B cell (primary cell): ENCODE results near the gene C19orf85. TPM values are rescaled to one million over a fixed set of nuclear protein-coding genes. Genes with fewer than 3 reads are reported as not detected.

Source experiments
- ATAC-seq: fragments of 200-7000 bp; cut with Tn5 transposase; one replicate; pipeline ENCODE4 v1.10.0; 2021; ENCODE audit warnings: low read depth, mild to moderate bottlenecking, moderate number of reproducible peaks, moderate library complexity
- CTCF ChIA-PET: fragments of 350-600 bp; sonication (Branson Sonifier 250); formaldehyde crosslinking; loops from one replicate; lab custom pipeline; 2021; ENCODE audit warnings: antibody characterized with exemption, inconsistent platforms; lab: Charles Lee
- POLR2A ChIA-PET: fragments of 350-600 bp; sonication (Branson Sonifier 250); formaldehyde crosslinking; loops from one replicate; lab custom pipeline; 2021; ENCODE audit warnings: antibody characterized with exemption; lab: Charles Lee
- DNase-seq: peaks from one replicate; pipeline ENCODE4 v3.0.0; 2013
- H2AFZ ChIP-seq: 2 replicates; pipeline ENCODE4 v1.6.1; 2012; ENCODE audit warnings: mild to moderate bottlenecking, low read depth, low read length; ENCODE audit not compliant: insufficient read depth, poor library complexity, severe bottlenecking
- H3K27ac ChIP-seq, 2 donors: 1 replicate in 1 of 2; 2 replicates in 1 of 2; pipeline ENCODE4 v1.5.1; 2012 to 2013; ENCODE audit warnings: low read length in 2 of 2, mild to moderate bottlenecking in 2 of 2, moderate library complexity in 1 of 2
- H3K27me3 ChIP-seq, 4 experiments: fragments of 200-600 bp in 1 of 4; sonication (generic) in 1 of 4; replicated peaks in 1 of 4; 1 replicate in 2 of 4; 2 replicates in 2 of 4; pipeline versions ENCODE4 v1.6.1 to v1.7.0; 2013 to 2016; ENCODE audit warnings: low read length in 3 of 4, mild to moderate bottlenecking in 2 of 4, mixed read lengths in 1 of 4, moderate library complexity in 1 of 4; ENCODE audit not compliant: insufficient read depth in 4 of 4, control insufficient read depth in 3 of 4; ENCODE audit errors: control extremely low read depth in 1 of 4
- H3K36me3 ChIP-seq, 2 experiments: replicated peaks in 1 of 2; 1 replicate in 1 of 2; 2 replicates in 1 of 2; pipeline versions ENCODE4 v1.6.1 to v1.7.1; 2013; ENCODE audit warnings: low read length in 1 of 2; ENCODE audit not compliant: insufficient read depth in 2 of 2, control insufficient read depth in 1 of 2; ENCODE audit errors: control extremely low read depth in 1 of 2, extremely low read depth in 1 of 2
- H3K4me1 ChIP-seq, 2 donors: fragments of 200-600 bp in 1 of 2; sonication (generic) in 1 of 2; 1 replicate in 1 of 2; 2 replicates in 1 of 2; pipeline versions ENCODE4 v1.5.1 to v1.6.1; 2013 to 2017; ENCODE audit warnings: low read length in 2 of 2; ENCODE audit not compliant: control insufficient read depth in 2 of 2, insufficient read depth in 2 of 2
- H3K4me2 ChIP-seq: replicated peaks from 2 replicates; pipeline ENCODE3; 2012; ENCODE audit warnings: mild to moderate bottlenecking, low read depth, low read length; ENCODE audit not compliant: poor library complexity, severe bottlenecking
- H3K4me3 ChIP-seq, 5 experiments: fragments of 200-600 bp in 1 of 5; sonication (generic) in 1 of 5; 1 replicate in 3 of 5; 2 replicates in 2 of 5; pipeline versions ENCODE4 v1.5.1 to v1.7.0; 2011 to 2016; ENCODE audit warnings: low read length in 4 of 5, mild to moderate bottlenecking in 4 of 5, low read depth in 2 of 5, control low read depth in 1 of 5, moderate library complexity in 1 of 5; ENCODE audit not compliant: insufficient read depth in 1 of 5; ENCODE audit errors: control extremely low read depth in 1 of 5, extremely low read depth in 1 of 5
- H3K79me2 ChIP-seq: fragments of 200-600 bp; sonication (generic); one replicate; pipeline ENCODE4 v1.6.0; 2016; ENCODE audit warnings: low read length; ENCODE audit not compliant: control insufficient read depth, insufficient read depth
- H3K9ac ChIP-seq: fragments of 200-600 bp; sonication (generic); 2 replicates; pipeline ENCODE4 v1.6.1; 2017; ENCODE audit warnings: mild to moderate bottlenecking, low read length, moderate library complexity
- H3K9me3 ChIP-seq, 3 donors: one replicate each; pipeline versions ENCODE4 v1.6.1 to v1.7.1; 2013; ENCODE audit warnings: low read length in 2 of 3; ENCODE audit not compliant: control insufficient read depth in 2 of 3, insufficient read depth in 1 of 3; ENCODE audit errors: control extremely low read depth in 1 of 3
- H4K20me1 ChIP-seq: 2 replicates; pipeline ENCODE4 v1.6.0; 2012; ENCODE audit warnings: mild to moderate bottlenecking, low read length; ENCODE audit not compliant: insufficient read depth, control insufficient read depth, poor library complexity, severe bottlenecking
- H3K27ac Mint-ChIP-seq: one replicate; pipeline ENCODE4 v1.8.0; 2021; ENCODE audit warnings: mixed read lengths
- H3K27me3 Mint-ChIP-seq: one replicate; pipeline ENCODE4 v1.8.0; 2021; ENCODE audit warnings: mixed read lengths
- H3K4me1 Mint-ChIP-seq: one replicate; pipeline ENCODE4 v1.8.0; 2021; ENCODE audit warnings: mixed read lengths
- H3K4me3 Mint-ChIP-seq: one replicate; pipeline ENCODE4 v1.8.0; 2021; ENCODE audit warnings: mixed read lengths
- H3K9me3 Mint-ChIP-seq: one replicate; pipeline ENCODE4 v1.8.0; 2022; ENCODE audit warnings: mixed read lengths; ENCODE audit not compliant: insufficient read depth
- EZH2 ChIP-seq: IDR thresholded peaks from 2 replicates; pipeline ENCODE4 v1.6.1; 2012; ENCODE audit warnings: borderline replicate concordance, low read depth, mild to moderate bottlenecking, moderate library complexity, low read length; ENCODE audit not compliant: insufficient read depth, poor library complexity, severe bottlenecking
- WGBS: methylation state at CpG from one replicate; pipeline ENCODE4 v1.1.5; 2013; ENCODE audit warnings: missing lambda C conversion rate; ENCODE audit not compliant: insufficient coverage; 5-methylcytosine and 5-hydroxymethylcytosine counted together
- intact Hi-C: fragments of 100-400 bp; cut with micrococcal nuclease; formaldehyde crosslinking; loops from one replicate; pipeline ENCODE4 v1.10.0; 2022
- polyA plus RNA-seq: library from polyadenylated mRNA; depleted of rRNA; stranded (reverse); fragments of >200 nt; gene quantifications from 2 replicates; pipeline ENCODE4 v1.2.3, GENCODE V29; 2012
- total RNA-seq, 2 donors: library from RNA; stranded (reverse); fragments of 120-200 nt in 1 of 2; gene quantifications; 1 replicate in 1 of 2; 2 replicates in 1 of 2; pipeline versions ENCODE4 v1.2.3 to v1.2.4, GENCODE V29; 2013 to 2022
- TF ChIP-seq, protein P1 (sequence below): fragments of 200-600 bp; IDR thresholded peaks from one replicate; pipeline ENCODE4 v1.8.0; 2022; ENCODE audit warnings: antibody characterized with exemption, mild to moderate bottlenecking

The C19orf85 gene
- total and polyA plus RNA-seq, 2 donors (not counting 1 experiment from before 2014, with no cell fraction given): not detected

DNA sequence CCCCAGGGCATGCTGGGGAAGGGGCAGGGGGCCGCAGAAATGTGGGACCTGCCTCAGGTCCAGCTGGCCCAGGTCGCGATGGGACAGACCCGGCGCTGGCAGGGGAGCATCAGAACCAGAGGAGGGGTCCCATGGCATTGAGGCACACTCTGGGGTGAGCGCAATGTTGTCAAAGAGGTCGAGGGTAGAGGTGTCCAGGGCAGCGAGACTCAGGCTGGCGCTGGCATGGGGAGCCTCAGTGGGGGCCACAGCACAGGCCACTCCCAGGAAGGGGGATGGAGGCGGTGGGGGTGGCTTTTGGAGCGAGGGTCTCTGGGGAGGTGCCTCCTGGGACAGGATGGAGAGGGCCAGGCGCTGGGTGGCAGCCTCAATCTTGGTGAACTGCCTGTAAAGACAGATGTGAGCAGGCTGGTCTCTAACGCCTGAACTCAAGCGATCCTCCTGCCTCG lies 944 bp downstream of the C19orf85 start:
- Histone ChIP-seq H3K4me2 (no peak overlapping the region), H3K4me1 (peaks cover 14 to 20% of the 10 kb centered on the region in 2 donors), H3K4me3 (no peak overlapping the region), H3K79me2 (no peaks in the 10 kb centered on the region), H3K9me3 (peaks cover 0 to 3% (median 0%) of the 10 kb centered on the region in 3 donors), H2AFZ (no peak overlapping the region), H4K20me1 (no peaks in the 10 kb centered on the region), H3K9ac (no peak overlapping the region), H3K27me3 (no peaks in the 10 kb centered on the region), H3K27ac (no peak overlapping the region), H3K36me3 (no peaks in the 10 kb centered on the region)
- Mint-ChIP-seq H3K4me1 (peaks cover 22% of the 10 kb centered on the region), H3K27ac (no peak overlapping the region), H3K9me3 (no peaks in the 10 kb centered on the region), H3K27me3 (no peaks in the 10 kb centered on the region), H3K4me3 (no peak overlapping the region)
- no peak for TF ChIP-seq EZH2
- TF ChIP-seq, protein P1, sequence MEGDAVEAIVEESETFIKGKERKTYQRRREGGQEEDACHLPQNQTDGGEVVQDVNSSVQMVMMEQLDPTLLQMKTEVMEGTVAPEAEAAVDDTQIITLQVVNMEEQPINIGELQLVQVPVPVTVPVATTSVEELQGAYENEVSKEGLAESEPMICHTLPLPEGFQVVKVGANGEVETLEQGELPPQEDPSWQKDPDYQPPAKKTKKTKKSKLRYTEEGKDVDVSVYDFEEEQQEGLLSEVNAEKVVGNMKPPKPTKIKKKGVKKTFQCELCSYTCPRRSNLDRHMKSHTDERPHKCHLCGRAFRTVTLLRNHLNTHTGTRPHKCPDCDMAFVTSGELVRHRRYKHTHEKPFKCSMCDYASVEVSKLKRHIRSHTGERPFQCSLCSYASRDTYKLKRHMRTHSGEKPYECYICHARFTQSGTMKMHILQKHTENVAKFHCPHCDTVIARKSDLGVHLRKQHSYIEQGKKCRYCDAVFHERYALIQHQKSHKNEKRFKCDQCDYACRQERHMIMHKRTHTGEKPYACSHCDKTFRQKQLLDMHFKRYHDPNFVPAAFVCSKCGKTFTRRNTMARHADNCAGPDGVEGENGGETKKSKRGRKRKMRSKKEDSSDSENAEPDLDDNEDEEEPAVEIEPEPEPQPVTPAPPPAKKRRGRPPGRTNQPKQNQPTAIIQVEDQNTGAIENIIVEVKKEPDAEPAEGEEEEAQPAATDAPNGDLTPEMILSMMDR: no peak
- ChIA-PET CTCF (interaction anchor here (2.3 kb wide), 1 partner anchor 40 kb away, joined by 18 read pairs; no protein-coding TSS in a partner anchor), POLR2A (no interaction called here)
- no peak for DNase-seq
- intact Hi-C loops: loop anchor here (5.0 kb wide), 1 partner anchor 56 kb away; the partner anchor contains the start of gene UBE2S
- ATAC-seq: no peak
- WGBS: 80% methylated on average over 15 of the region's 15 CpGs

DNA sequence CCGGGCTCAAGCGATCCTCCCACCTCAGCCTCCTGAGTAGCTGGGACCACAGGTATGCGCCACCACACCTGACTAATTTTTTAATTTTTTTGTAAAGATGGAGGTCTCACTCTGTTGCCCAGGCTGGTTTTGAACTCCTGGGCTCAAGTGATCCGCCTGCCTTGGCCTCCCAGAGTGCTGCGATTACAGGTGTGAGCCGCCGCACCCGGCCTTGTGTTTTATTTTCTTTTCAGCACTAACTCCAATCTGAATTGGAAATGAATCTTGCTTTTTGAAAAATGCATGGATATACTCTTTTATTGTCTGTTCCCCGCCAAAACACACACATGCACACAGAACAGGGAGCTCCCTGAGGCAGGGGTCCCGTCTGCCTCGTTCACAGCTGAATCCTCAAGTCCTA lies 1.8 kb downstream of the C19orf85 start:
- H3K9me3 Mint-ChIP-seq: no peaks in the 10 kb centered on the region
- POLR2A ChIA-PET: no interaction called here
- DNase-seq: no peak
- H3K4me1 ChIP-seq: peaks cover 10 to 16% of the 10 kb centered on the region in 2 donors
- no peak for TF ChIP-seq EZH2
- TF ChIP-seq, protein P1: no peak
- 74% methylated on average over 4 of the region's 11 CpGs for WGBS
- H4K20me1 ChIP-seq: no peaks in the 10 kb centered on the region
- H3K79me2 ChIP-seq: no peaks in the 10 kb centered on the region
- no peak overlapping the region for H3K9ac ChIP-seq
- no peak overlapping the region for H3K27ac ChIP-seq
- no peaks in the 10 kb centered on the region for H3K27me3 ChIP-seq
- CTCF ChIA-PET: interaction anchor here (0.6 to 2.3 kb wide), 3 partner anchors 41 to 170 kb away, joined by 4 to 18 read pairs (median 4); no protein-coding TSS in a partner anchor
- no peak for ATAC-seq
- H3K27ac Mint-ChIP-seq: no peak overlapping the region
- no peaks in the 10 kb centered on the region for H3K36me3 ChIP-seq
- peak overlapping the region; percentile 87 for H3K4me3 Mint-ChIP-seq
- no peak overlapping the region for H3K4me2 ChIP-seq
- H3K4me1 Mint-ChIP-seq: peaks cover 20% of the 10 kb centered on the region
- intact Hi-C loops: loop anchor here (5.0 kb wide), 1 partner anchor 55 kb away; the partner anchor contains the start of gene UBE2S
- H3K27me3 Mint-ChIP-seq: no peaks in the 10 kb centered on the region
- no peak overlapping the region for H3K4me3 ChIP-seq
- peaks cover 0 to 3% (median 0%) of the 10 kb centered on the region in 3 donors for H3K9me3 ChIP-seq
- no peak overlapping the region for H2AFZ ChIP-seq
